CD4-positive, alpha-beta memory T cell (primary cell): ENCODE measurements around the gene RPS21. TPM values are rescaled to one million over a fixed set of nuclear protein-coding genes. Genes with fewer than 3 reads are reported as not detected.

Experiments used
- CTCF ChIA-PET: fragments of 350-600 bp; sonication (Branson Sonifier 250); formaldehyde crosslinking; loops from one replicate; lab custom pipeline; 2021; ENCODE audit warnings: inconsistent platforms; ENCODE audit not compliant: partially characterized antibody; lab: Charles Lee
- POLR2A ChIA-PET: fragments of 350-600 bp; sonication (Branson Sonifier 250); formaldehyde crosslinking; loops from one replicate; lab custom pipeline; 2021; ENCODE audit not compliant: partially characterized antibody; lab: Charles Lee
- DNase-seq, 5 donors: peaks; one replicate each; pipeline versions ENCODE4 v3.0.0 to v3.0.0-alpha.2; 2020 to 2022; ENCODE audit warnings: mixed read lengths in 1 of 5
- H3K27ac ChIP-seq: one replicate; pipeline ENCODE4 v1.7.0; 2013; ENCODE audit warnings: low read depth, low read length
- H3K27me3 ChIP-seq: 2 replicates; pipeline ENCODE4 v1.7.0; 2013; ENCODE audit warnings: mild to moderate bottlenecking, low read length, moderate library complexity; ENCODE audit not compliant: insufficient read depth
- H3K36me3 ChIP-seq: 2 replicates; pipeline ENCODE4 v1.7.0; 2013; ENCODE audit warnings: mild to moderate bottlenecking, low read length, moderate library complexity; ENCODE audit not compliant: insufficient read depth
- H3K4me1 ChIP-seq: 2 replicates; pipeline ENCODE4 v1.7.0; 2013; ENCODE audit warnings: mild to moderate bottlenecking, low read length, moderate library complexity; ENCODE audit not compliant: insufficient read depth
- H3K4me3 ChIP-seq, 2 donors: one replicate each; pipeline ENCODE4 v1.7.0; 2013; ENCODE audit warnings: low read length in 2 of 2, mild to moderate bottlenecking in 1 of 2
- H3K9me3 ChIP-seq, 2 donors: one replicate each; pipeline ENCODE4 v1.7.0; 2013; ENCODE audit warnings: low read length in 2 of 2, control low read depth in 1 of 2; ENCODE audit not compliant: control insufficient read depth in 1 of 2
- H3K27ac Mint-ChIP-seq, 7 donors: one replicate each; pipeline ENCODE4 v1.8.0; 2020 to 2021; ENCODE audit warnings: mixed read lengths in 7 of 7, mild to moderate bottlenecking in 6 of 7, inconsistent platforms in 3 of 7, moderate library complexity in 3 of 7
- H3K27me3 Mint-ChIP-seq, 2 donors: one replicate each; pipeline ENCODE4 v1.8.0; 2020 to 2021; ENCODE audit warnings: mixed read lengths in 2 of 2
- H3K36me3 Mint-ChIP-seq, 2 donors: one replicate each; pipeline ENCODE4 v1.8.0; 2020 to 2021; ENCODE audit warnings: mixed read lengths in 2 of 2, inconsistent platforms in 1 of 2, mild to moderate bottlenecking in 1 of 2
- H3K4me1 Mint-ChIP-seq, 4 donors: one replicate each; pipeline ENCODE4 v1.8.0; 2020 to 2021; ENCODE audit warnings: mixed read lengths in 4 of 4, mild to moderate bottlenecking in 1 of 4
- H3K4me3 Mint-ChIP-seq, 8 donors: one replicate each; pipeline ENCODE4 v1.8.0; 2020 to 2021; ENCODE audit warnings: mixed read lengths in 8 of 8, mild to moderate bottlenecking in 7 of 8, moderate library complexity in 6 of 8, inconsistent platforms in 3 of 8
- H3K9me3 Mint-ChIP-seq, 8 donors: one replicate each; pipeline ENCODE4 v1.8.0; 2020 to 2021; ENCODE audit warnings: mixed read lengths in 8 of 8, mild to moderate bottlenecking in 5 of 8, inconsistent platforms in 3 of 8, moderate library complexity in 1 of 8
- intact Hi-C: fragments of 100-400 bp; cut with micrococcal nuclease; formaldehyde crosslinking; loops from one replicate; pipeline ENCODE4 v1.15.1; 2023
- polyA plus RNA-seq, 2 donors: library from polyadenylated mRNA; unstranded; fragments of 300-500 nt; fragmentation: Illumina TruSeq; gene quantifications; one replicate each; pipeline ENCODE4 v1.2.3, GENCODE V29; 2021
- total RNA-seq, 2 experiments: library from RNA; stranded (reverse); gene quantifications; one replicate each; pipeline ENCODE4 v1.2.3, GENCODE V29; 2021

Gene RPS21
- total and polyA plus RNA-seq, 4 experiments from 2014 or later: 1,968 to 3,368 (median 2,948) TPM

DNA sequence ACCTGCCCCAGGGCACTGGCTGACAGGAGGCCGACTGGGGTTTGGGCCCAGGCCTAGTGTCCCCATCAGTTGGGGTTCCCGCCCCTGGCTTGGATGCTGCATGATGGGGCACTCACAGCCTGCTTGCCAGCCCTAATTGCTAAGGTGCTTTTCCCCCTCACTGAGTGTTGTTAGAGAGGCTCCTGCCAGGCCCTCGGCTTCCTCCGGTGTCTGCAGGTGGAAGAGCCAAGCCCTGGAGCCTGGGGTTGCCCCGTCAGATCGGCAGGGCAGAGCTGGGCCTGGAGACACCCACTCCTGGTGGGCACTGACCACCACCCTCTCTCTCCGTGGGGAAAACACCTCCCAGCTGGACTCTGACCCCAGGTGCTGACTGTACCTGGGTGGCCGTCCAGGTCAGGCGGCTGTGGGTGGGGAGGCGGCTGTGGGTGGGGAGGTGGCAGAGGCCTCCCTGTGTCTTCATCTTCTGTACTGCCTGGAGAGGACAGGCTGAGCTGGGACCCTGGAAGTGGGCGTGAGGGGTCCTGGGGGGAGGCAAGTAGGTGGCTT, 26.2 kb downstream of the RPS21 start:
- H3K27ac ChIP-seq: no peak overlapping the region
- Mint-ChIP-seq H3K36me3 (no peaks in the 10 kb centered on the region), H3K9me3 (no peaks in the 10 kb centered on the region), H3K27ac (no peak overlapping the region), H3K4me1 (peaks cover 3 to 13% (median 9%) of the 10 kb centered on the region in 4 donors), H3K4me3 (no peak overlapping the region), H3K27me3 (no peaks in the 10 kb centered on the region)
- no peaks in the 10 kb centered on the region for H3K27me3 ChIP-seq
- CTCF ChIA-PET: no interaction called here
- H3K4me3 ChIP-seq: no peak overlapping the region
- intact Hi-C loops: no loop called here
- H3K4me1 ChIP-seq: peaks cover 13% of the 10 kb centered on the region
- POLR2A ChIA-PET: no interaction called here
- no peak for DNase-seq
- H3K36me3 ChIP-seq: no peaks in the 10 kb centered on the region
- H3K9me3 ChIP-seq: no peaks in the 10 kb centered on the region

DNA sequence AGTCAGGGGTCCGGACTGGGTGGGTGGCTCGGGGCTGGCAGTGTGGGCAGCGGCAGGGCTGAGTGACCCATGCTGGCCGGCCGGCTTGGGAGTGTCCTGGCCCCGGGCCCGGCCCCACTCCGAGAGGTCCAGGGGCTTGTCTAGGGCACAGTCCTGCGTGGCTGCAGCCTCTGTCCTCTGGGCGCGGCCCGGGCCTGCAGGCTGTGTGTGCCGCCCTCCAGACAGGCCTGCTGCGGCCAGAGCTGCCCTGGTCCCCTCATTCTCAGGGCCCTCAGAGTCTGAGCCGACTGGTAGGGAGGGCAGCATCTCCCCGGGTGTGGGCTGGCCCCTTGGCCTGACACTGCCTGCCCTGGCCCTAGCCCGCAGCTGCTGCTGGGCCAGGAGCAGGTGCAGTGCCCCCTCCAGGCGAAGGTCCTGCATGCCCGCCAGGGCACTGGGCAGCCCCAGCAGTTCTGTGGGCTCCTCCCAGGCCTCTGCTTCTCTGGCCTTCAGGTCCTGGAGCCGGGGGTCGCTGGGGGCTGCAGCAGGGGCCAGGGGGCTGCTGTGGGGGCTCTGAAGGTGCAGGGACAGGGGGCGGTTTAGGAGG, 27.1 kb downstream of the RPS21 start:
- no peak overlapping the region for H3K27ac ChIP-seq

DNA sequence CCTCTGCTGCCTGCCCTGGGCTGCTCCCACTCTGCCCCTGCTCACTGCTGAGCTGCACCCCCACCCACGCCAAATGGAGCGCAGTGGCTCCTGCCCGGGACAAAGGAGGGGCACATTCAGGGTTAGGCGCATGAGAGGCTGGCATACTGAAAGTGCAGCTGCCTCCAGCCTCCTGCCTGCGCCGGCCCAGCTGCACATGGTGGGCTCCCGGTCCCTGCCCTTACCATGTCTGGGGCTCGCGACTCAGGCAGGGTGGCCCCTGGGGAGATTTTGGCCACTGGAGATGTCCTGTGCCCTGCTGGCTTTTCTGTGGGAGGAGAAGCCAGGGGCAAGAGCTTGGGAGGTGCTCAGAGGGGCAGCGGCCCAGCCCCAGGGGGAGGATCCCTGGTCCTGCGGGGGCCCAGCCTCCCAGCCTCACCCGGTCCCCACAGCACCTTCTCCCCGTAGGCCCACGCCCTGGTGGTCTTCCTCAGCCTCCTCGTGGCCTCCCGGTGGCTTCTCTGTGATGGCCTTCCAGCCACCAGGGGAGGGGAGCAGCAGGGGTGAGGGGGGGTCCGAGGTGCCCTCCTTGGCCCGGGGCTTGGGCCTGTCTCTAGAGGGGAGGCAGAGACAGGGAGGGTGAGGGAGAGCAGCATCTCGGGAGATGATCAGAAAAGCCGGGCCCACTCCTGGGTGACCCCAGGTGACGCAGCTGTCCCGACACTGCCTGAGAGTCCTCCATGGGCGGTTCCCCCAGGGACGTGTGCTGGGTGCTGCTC, 28.6 kb downstream of the RPS21 start:
- DNase-seq: no peak
- intact Hi-C loops: no loop called here
- H3K27me3 Mint-ChIP-seq: no peaks in the 10 kb centered on the region
- H3K36me3 Mint-ChIP-seq: no peaks in the 10 kb centered on the region
- peaks cover under 1% of the 10 kb centered on the region for H3K4me1 ChIP-seq
- H3K36me3 ChIP-seq: no peaks in the 10 kb centered on the region
- POLR2A ChIA-PET: no interaction called here
- H3K9me3 Mint-ChIP-seq: no peaks in the 10 kb centered on the region
- H3K4me1 Mint-ChIP-seq: peaks cover 0 to 3% (median 0%) of the 10 kb centered on the region in 4 donors
- no peak overlapping the region for H3K4me3 Mint-ChIP-seq
- H3K27me3 ChIP-seq: no peaks in the 10 kb centered on the region
- no peaks in the 10 kb centered on the region for H3K9me3 ChIP-seq
- no peak overlapping the region for H3K27ac ChIP-seq
- H3K27ac Mint-ChIP-seq: no peak overlapping the region
- no peak overlapping the region for H3K4me3 ChIP-seq
- CTCF ChIA-PET: no interaction called here

More for the DNA sequence above, 27.1 kb downstream of the RPS21 start:
- no peaks in the 10 kb centered on the region for H3K27me3 ChIP-seq
- H3K36me3 ChIP-seq: no peaks in the 10 kb centered on the region
- ChIA-PET POLR2A (no interaction called here), CTCF (no interaction called here)
- H3K36me3 Mint-ChIP-seq: no peaks in the 10 kb centered on the region
- H3K4me3 Mint-ChIP-seq: no peak overlapping the region
- H3K27me3 Mint-ChIP-seq: no peaks in the 10 kb centered on the region
- no peak overlapping the region for H3K27ac Mint-ChIP-seq
- no peak overlapping the region for H3K4me3 ChIP-seq
- H3K9me3 Mint-ChIP-seq: no peaks in the 10 kb centered on the region
- H3K4me1 ChIP-seq: peaks cover 13% of the 10 kb centered on the region
- intact Hi-C loops: no loop called here
- H3K4me1 Mint-ChIP-seq: peaks cover 3 to 13% (median 9%) of the 10 kb centered on the region in 4 donors
- DNase-seq: no peak
- H3K9me3 ChIP-seq: no peaks in the 10 kb centered on the region

DNA sequence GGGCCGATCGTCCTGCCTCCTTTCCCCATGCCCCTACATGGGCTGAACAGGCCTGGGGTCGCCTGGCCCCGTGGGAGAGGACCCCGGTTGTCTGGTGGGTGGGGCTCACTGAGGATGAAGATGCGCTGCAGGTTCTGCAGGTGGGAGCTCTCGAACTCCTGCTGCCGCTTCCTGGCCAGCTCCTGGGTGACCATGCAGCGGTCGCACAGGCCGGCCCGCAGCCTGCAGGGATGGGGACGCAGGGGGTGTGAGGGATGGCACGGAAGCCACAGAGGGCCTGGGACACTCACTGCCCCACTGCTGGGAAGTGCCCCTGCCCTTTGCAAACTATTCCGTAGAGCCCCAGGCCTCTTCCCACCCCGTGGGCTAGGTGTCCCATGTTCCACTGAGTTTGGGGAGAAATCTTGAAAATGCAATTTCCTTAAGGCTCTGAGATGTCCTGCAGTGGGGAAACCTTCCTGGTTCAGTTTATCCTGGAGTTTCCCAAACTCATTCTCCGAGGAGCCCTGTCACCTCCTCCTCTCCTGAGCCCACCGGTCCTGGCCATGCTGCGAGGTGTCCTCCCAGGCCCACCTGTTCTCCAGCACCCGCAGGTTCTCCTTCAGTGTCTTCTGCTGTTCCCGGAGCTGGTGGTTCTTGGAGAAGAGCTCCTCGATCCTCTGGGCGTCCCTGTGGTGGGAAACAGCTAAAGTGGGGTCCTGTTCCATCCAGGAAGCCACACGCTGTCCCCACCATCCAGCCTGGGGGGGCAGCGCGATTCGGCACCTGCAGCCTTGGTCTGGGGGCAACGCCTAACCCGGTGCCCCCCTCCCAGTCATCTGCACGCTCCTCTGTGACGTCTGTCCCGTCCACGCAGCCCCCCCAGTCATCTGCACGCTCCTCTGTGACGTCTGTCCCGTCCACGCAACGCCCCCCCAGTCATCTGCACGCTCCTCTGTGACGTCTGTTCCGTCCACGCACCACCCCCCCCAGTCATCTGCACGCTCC, 30.0 kb downstream of the RPS21 start:
- no peaks in the 10 kb centered on the region for H3K4me1 ChIP-seq
- H3K27ac ChIP-seq: no peak overlapping the region
- H3K4me3 Mint-ChIP-seq: no peak overlapping the region
- no peaks in the 10 kb centered on the region for H3K27me3 ChIP-seq
- H3K9me3 ChIP-seq: no peaks in the 10 kb centered on the region
- DNase-seq: no peak
- H3K36me3 Mint-ChIP-seq: no peaks in the 10 kb centered on the region
- no peaks in the 10 kb centered on the region for H3K36me3 ChIP-seq
- CTCF ChIA-PET: no interaction called here
- intact Hi-C loops: no loop called here
- H3K4me1 Mint-ChIP-seq: peaks cover 0 to 3% (median 0%) of the 10 kb centered on the region in 4 donors
- POLR2A ChIA-PET: no interaction called here
- H3K27ac Mint-ChIP-seq: no peak overlapping the region
- no peak overlapping the region for H3K4me3 ChIP-seq
- H3K27me3 Mint-ChIP-seq: no peaks in the 10 kb centered on the region
- H3K9me3 Mint-ChIP-seq: peaks cover 0 to 1% (median 0%) of the 10 kb centered on the region in 8 donors

DNA sequence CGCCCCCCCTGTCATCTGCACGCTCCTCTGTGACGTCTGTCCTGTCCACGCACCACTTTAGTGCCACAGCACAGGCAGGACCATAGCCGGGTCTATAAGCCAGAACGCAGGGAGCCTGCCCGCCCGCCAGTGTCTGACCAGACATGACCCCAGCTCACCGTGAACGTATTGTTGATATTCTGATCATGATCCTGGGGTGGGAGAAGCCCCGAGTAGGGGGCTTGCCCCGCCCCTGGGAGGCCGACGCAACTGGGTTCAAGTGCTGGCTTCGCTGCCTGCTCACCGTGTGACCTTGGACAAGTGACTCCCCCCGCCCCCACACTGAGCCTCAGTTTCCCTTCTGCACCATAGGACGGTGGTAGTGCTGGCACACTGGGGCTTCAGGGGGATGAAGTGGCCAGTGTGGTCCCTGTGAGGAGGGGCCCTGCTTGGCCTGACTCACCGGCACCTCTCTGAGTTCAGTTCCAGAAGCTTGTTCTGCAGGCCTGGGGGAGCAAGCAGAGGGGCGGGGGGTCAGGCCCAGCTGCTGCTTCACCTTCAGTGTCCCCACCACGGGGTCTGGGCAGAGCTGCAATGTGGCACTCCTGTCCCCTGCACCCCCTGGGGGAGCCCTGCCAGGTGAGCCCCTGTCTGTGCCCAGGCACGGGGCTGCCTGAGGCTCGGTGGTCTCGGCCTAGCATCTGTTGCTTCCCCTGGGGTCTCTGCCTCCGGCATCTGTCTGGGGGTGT, 31.2 kb downstream of the RPS21 start:
- H3K36me3 ChIP-seq: no peaks in the 10 kb centered on the region
- peaks cover 0 to 3% (median 0%) of the 10 kb centered on the region in 4 donors for H3K4me1 Mint-ChIP-seq
- no peaks in the 10 kb centered on the region for H3K9me3 ChIP-seq
- peaks cover 0 to 1% (median 0%) of the 10 kb centered on the region in 8 donors for H3K9me3 Mint-ChIP-seq
- H3K4me3 Mint-ChIP-seq: no peak overlapping the region
- H3K36me3 Mint-ChIP-seq: no peaks in the 10 kb centered on the region
- no peak overlapping the region for H3K27ac Mint-ChIP-seq
- H3K27me3 ChIP-seq: no peaks in the 10 kb centered on the region
- H3K27me3 Mint-ChIP-seq: no peaks in the 10 kb centered on the region
- no peaks in the 10 kb centered on the region for H3K4me1 ChIP-seq
- H3K27ac ChIP-seq: no peak overlapping the region
- intact Hi-C loops: no loop called here
- no peak overlapping the region for H3K4me3 ChIP-seq
- DNase-seq: no peak
- ChIA-PET CTCF (no interaction called here), POLR2A (no interaction called here)

DNA sequence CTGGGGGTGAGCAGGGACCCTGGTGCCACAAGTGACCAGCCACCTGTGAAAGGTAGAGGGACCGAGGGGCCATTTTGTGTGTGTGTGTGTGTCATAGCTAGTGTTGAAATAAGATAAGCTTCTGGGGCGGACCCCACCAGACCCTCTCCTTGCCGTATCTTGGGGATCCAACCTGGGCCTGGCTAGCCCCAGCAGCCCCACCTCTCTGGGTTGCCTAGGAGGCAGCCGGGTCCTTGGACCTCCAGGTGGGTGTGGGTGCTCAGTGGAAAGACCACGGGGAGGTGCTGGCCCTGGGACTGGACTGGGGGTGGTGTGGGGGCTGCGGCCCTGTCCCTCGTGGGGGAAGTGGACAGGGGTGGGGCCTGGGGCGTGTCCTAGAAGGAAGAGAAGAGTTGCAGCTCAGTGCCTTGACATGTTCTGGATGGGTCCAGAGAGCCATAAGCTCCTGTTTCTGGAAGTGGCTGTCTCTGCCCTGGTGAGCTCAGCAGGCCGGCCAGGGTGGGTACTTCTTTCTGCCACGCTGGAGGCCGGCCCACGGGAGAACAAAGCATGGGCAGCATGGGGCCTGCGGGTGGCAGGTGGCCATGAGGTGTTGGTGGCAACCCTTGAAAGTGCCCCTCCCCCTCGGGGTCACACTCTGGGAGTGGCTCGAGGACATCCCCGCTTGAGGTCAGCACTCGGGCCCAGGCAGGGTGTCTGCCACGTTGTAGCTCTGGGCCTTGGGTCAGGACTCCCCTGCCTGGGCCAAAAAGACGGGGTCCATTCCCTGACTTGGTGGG, 32.0 kb downstream of the RPS21 start:
- H3K36me3 ChIP-seq: no peaks in the 10 kb centered on the region
- no peak overlapping the region for H3K4me3 ChIP-seq
- no peaks in the 10 kb centered on the region for H3K4me1 ChIP-seq
- H3K27ac ChIP-seq: no peak overlapping the region
- H3K4me1 Mint-ChIP-seq: peaks cover 0 to 3% (median 0%) of the 10 kb centered on the region in 4 donors
- H3K27me3 ChIP-seq: no peaks in the 10 kb centered on the region
- no peaks in the 10 kb centered on the region for H3K9me3 ChIP-seq
- H3K27me3 Mint-ChIP-seq: no peaks in the 10 kb centered on the region
- H3K9me3 Mint-ChIP-seq: peaks cover 0 to 1% (median 0%) of the 10 kb centered on the region in 8 donors
- no peak overlapping the region for H3K27ac Mint-ChIP-seq
- intact Hi-C loops: no loop called here
- POLR2A ChIA-PET: no interaction called here
- no peak for DNase-seq
- no peaks in the 10 kb centered on the region for H3K36me3 Mint-ChIP-seq
- CTCF ChIA-PET: no interaction called here
- H3K4me3 Mint-ChIP-seq: no peak overlapping the region
